Measurements from ENCODE around the gene USP47. TPM values are rescaled to one million over a fixed set of nuclear protein-coding genes. Genes with fewer than 3 reads are reported as not detected.

Gene USP47
- total RNA-seq, 1 experiment from 2014 or later, result 33.5 TPM

GRCh38 chr11:11965656-11966353 is 124.0 kb downstream of the USP47 start:
- no peak for DNase-seq (ENCODE audit: extremely low read depth, low read depth)

- DNase-seq (ENCODE audit: extremely low read depth, low read depth), result no peak
These were observed 124.6 kb downstream of the USP47 start for GRCh38 chr11:11966354-11966741.

GRCh38 chr11:11966826-11967668 is 125.3 kb downstream of the USP47 start:
- DNase-seq (ENCODE audit: extremely low read depth, low read depth), result peak; percentile 49

GRCh38 chr11:11967669-11968510 is 126.1 kb downstream of the USP47 start:
- no peak for DNase-seq (ENCODE audit: extremely low read depth, low read depth)

GRCh38 chr11:11968511-11969280 is 126.9 kb downstream of the USP47 start:
- DNase-seq (ENCODE audit: extremely low read depth, low read depth), result no peak

- DNase-seq (ENCODE audit: extremely low read depth, low read depth), result no peak
These were observed 127.8 kb downstream of the USP47 start for GRCh38 chr11:11969380-11970215.

- no peak for DNase-seq (ENCODE audit: extremely low read depth, low read depth)
These were observed 128.8 kb downstream of the USP47 start for GRCh38 chr11:11970556-11970955.

GRCh38 chr11:11971906-11972547 is 130.3 kb downstream of the USP47 start:
- no peak for DNase-seq (ENCODE audit: extremely low read depth, low read depth)

GRCh38 chr11:11972730-11973341 is 131.1 kb downstream of the USP47 start:
- DNase-seq (ENCODE audit: extremely low read depth, low read depth), result no peak

GRCh38 chr11:11973361-11973800 is 131.6 kb downstream of the USP47 start:
- DNase-seq (ENCODE audit: extremely low read depth, low read depth), result no peak

- DNase-seq (ENCODE audit: extremely low read depth, low read depth), result no peak
These were observed 132.1 kb downstream of the USP47 start for GRCh38 chr11:11973866-11974265.

GRCh38 chr11:11975201-11976092 is 133.7 kb downstream of the USP47 start:
- DNase-seq (ENCODE audit: extremely low read depth, low read depth), result no peak

- DNase-seq (ENCODE audit: extremely low read depth, low read depth), result no peak
These were observed 134.8 kb downstream of the USP47 start for GRCh38 chr11:11976481-11977127.

- peak; percentile 11 for DNase-seq (ENCODE audit: extremely low read depth, low read depth)
These were observed 135.6 kb downstream of the USP47 start for GRCh38 chr11:11977206-11977938.

- no peak for DNase-seq (ENCODE audit: extremely low read depth, low read depth)
These were observed 136.4 kb downstream of the USP47 start for GRCh38 chr11:11978098-11978637.

Measured in NCI-H460 (cell line).